Esophagus squamous epithelium (tissue), 5 donors: ENCODE data around the gene ST3GAL5. TPM values are rescaled to one million over a fixed set of nuclear protein-coding genes. Genes with fewer than 3 reads are reported as not detected.
"Not testable (repeated sequence)": the region's sequence is repeated elsewhere in the genome, so short reads cannot be mapped to it uniquely, and the experiment has no call there.

Source experiments
- DNase-seq: peaks from one replicate; lab custom pipeline; 2025; lab: John Stamatoyannopoulos, UW
- H3K27ac ChIP-seq, 4 donors: fragments of 200-600 bp; sonication (generic); one replicate each; pipeline ENCODE4 v1.5.1; 2016 to 2019; ENCODE audit warnings: mild to moderate bottlenecking in 1 of 4
- H3K27me3 ChIP-seq, 4 donors: fragments of 200-600 bp; sonication (generic); 1 replicate in 3 of 4; 2 replicates in 1 of 4; pipeline versions ENCODE4 v1.5.1 to v1.6.0; 2017 to 2021; ENCODE audit warnings: antibody characterized with exemption in 1 of 4
- H3K36me3 ChIP-seq, 3 donors: fragments of 200-600 bp; sonication (generic); one replicate each; pipeline ENCODE4 v1.5.1; 2016 to 2019
- H3K4me1 ChIP-seq, 3 donors: fragments of 200-600 bp; sonication (generic); one replicate each; pipeline ENCODE4 v1.5.1; 2017 to 2019
- H3K4me3 ChIP-seq, 4 donors: fragments of 200-600 bp; sonication (generic); 1 replicate in 3 of 4; 2 replicates in 1 of 4; pipeline ENCODE4 v1.5.1; 2016 to 2019; ENCODE audit warnings: mild to moderate bottlenecking in 2 of 4, moderate library complexity in 1 of 4
- H3K9me3 ChIP-seq, 3 donors: fragments of 200-600 bp; sonication (generic); one replicate each; pipeline ENCODE4 v1.5.1; 2016 to 2019
- CTCF ChIP-seq, 6 experiments: fragments of 450-650 bp in 4 of 6; fragments of 200-600 bp in 2 of 6; sonication (generic) in 2 of 6; IDR thresholded peaks; one replicate each; pipeline ENCODE4 v1.5.1; 2016 to 2019; ENCODE audit warnings: antibody characterized with exemption in 6 of 6, mild to moderate bottlenecking in 4 of 6, moderate library complexity in 4 of 6
- POLR2A ChIP-seq, 4 donors: fragments of 450-650 bp; IDR thresholded peaks; one replicate each; pipeline ENCODE4 v1.6.1; 2017; ENCODE audit warnings: antibody characterized with exemption in 4 of 4, mild to moderate bottlenecking in 4 of 4, moderate library complexity in 3 of 4
- WGBS, 2 donors: methylation state at CpG; one replicate each; pipeline ENCODE4 v1.1.5; 2018; 5-methylcytosine and 5-hydroxymethylcytosine counted together
- intact Hi-C: fragments of 100-400 bp; cut with DNase I; formaldehyde crosslinking; loops from one replicate; pipeline ENCODE4 v1.15.0; 2022
- total RNA-seq, 4 donors: library from RNA; depleted of rRNA; stranded (reverse); fragments of >200 nt; gene quantifications; one replicate each; pipeline ENCODE4 v1.1.0, GENCODE V29; 2016
- donor health status: DM: yes; HTN: yes; CAD: no.

The ST3GAL5 gene
- total RNA-seq, 4 donors from 2014 or later, result 1.3 to 13.5 (median 5.2) TPM

DNA sequence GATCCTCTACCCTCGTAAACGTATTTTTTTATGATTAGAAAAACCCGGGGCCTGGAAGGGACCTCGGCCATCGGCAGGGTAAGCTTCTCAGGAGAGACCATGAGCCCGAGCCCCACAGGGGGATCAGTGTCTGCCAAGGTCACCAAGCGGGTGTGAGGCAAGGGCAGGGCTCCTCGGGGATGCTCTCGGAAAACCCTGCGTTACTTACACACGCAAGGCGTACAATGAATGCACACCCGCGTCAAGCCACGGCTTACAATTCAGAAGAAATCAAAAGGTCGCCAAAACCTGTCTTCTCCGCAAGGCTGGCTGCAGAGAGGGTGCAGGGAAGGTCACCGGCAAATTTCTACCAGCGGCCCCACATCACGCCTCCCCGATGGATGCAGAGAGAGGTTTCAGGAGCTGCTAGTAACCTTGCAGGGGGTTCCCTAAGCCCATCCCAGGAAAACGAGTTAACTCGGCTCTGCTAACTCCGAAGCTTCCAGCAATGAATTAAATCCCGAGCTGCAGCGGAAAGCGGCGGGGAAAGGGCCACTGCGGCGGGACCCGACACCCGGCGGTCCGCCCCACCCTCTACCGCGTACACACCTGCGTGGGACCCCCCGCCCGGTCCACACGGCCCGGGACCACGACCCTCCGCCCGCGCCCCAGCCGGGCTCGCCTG, 638 bp downstream of the ST3GAL5 start:
- intact Hi-C loops, result loop anchor here (10.0 kb wide), 2 partner anchors 63 to 187 kb away; no protein-coding TSS in a partner anchor
- 0% methylated on average over 2 to 37 of the region's 47 CpGs for WGBS, 2 donors
- H3K9me3 ChIP-seq, result no peaks in the 10 kb centered on the region
- H3K4me1 ChIP-seq, result peaks cover 19 to 76% (median 33%) of the 10 kb centered on the region in 3 donors
- no peaks in the 10 kb centered on the region for H3K36me3 ChIP-seq
- peaks cover 0 to 15% (median 0%) of the 10 kb centered on the region in 4 donors for H3K27me3 ChIP-seq
- TF ChIP-seq POLR2A (IDR thresholded peaks at IDR 0.05) (no peak), CTCF (IDR thresholded peaks at IDR 0.05) (no peak)
- DNase-seq, result no peak
- peak overlapping the region; percentile 77 to 93 (median 86) for H3K27ac ChIP-seq
- H3K4me3 ChIP-seq, result peak overlapping the region; percentile 51 to 89 (median 71)

GRCh38 chr2:85887566-85888019, 1.2 kb downstream of the ST3GAL5 start:
- DNase-seq, result peak; percentile 27
- Histone ChIP-seq H3K36me3 (no peaks in the 10 kb centered on the region), H3K27ac (peak overlapping the region; percentile 77 to 93 (median 86)), H3K27me3 (peaks cover 0 to 15% (median 0%) of the 10 kb centered on the region in 4 donors), H3K4me1 (peaks cover 19 to 72% (median 33%) of the 10 kb centered on the region in 3 donors), H3K9me3 (no peaks in the 10 kb centered on the region), H3K4me3 (peak overlapping the region; percentile 51 to 89 (median 71))
- TF ChIP-seq POLR2A (IDR thresholded peaks at IDR 0.05), result no peak
- TF ChIP-seq CTCF (IDR thresholded peaks at IDR 0.05), result peak in 3 of 6 experiments; percentile 18 to 40 (median 33)
- 0 to 13% methylated on average over 3 to 10 of the region's 10 CpGs for WGBS, 2 donors
- intact Hi-C loops, result loop anchor here (10.0 kb wide), 2 partner anchors 63 to 187 kb away; no protein-coding TSS in a partner anchor

DNA sequence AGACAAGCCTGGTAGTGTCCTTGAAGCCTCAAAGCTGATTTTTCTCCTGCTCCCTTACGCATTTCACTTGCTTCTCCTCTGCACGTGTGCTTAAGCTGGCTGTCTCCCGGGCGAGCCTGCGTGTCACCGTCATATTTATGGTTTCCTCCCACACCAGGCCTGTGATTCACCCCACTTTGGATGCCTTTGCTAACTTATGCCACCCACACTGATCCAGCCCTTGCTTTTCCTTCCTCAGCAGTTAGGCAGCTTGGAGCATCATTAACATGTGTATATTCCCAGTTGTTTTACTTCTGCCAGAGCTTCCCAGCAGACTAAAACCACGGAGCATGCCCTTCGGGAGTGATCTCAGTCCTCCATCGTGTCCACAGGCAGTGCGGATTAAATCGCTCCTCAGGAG, 2.2 kb downstream of the ST3GAL5 start:
- TF ChIP-seq POLR2A (IDR thresholded peaks at IDR 0.05) (no peak), CTCF (IDR thresholded peaks at IDR 0.05) (no peak)
- H3K4me1 ChIP-seq, result peaks cover 19 to 69% (median 33%) of the 10 kb centered on the region in 3 donors
- H3K9me3 ChIP-seq, result peaks cover 0 to 4% (median 0%) of the 10 kb centered on the region in 3 donors
- H3K27me3 ChIP-seq, result peaks cover 0 to 15% (median 0%) of the 10 kb centered on the region in 4 donors
- H3K27ac ChIP-seq, result peak overlapping the region in 3 of 4 donors; percentile 82 to 93 (median 91)
- no peak for DNase-seq
- H3K36me3 ChIP-seq, result peaks cover 0 to 5% (median 0%) of the 10 kb centered on the region in 3 donors
- peak overlapping the region in 3 of 4 donors; percentile 1 to 89 (median 84) for H3K4me3 ChIP-seq
- intact Hi-C loops, result loop anchor here (10.0 kb wide), 2 partner anchors 62 to 188 kb away; no protein-coding TSS in a partner anchor
- WGBS, 2 donors, result 12% methylated on average over 7 to 10 of the region's 11 CpGs

GRCh38 chr2:85886141-85886540, 2.6 kb downstream of the ST3GAL5 start:
- Histone ChIP-seq H3K36me3 (peaks cover 0 to 5% (median 0%) of the 10 kb centered on the region in 3 donors), H3K4me3 (no peak overlapping the region), H3K27me3 (peaks cover 0 to 15% (median 0%) of the 10 kb centered on the region in 4 donors), H3K9me3 (peaks cover 0 to 6% (median 0%) of the 10 kb centered on the region in 3 donors), H3K27ac (peak overlapping the region in 2 of 4 donors; percentile 91 to 93), H3K4me1 (peaks cover 19 to 65% (median 33%) of the 10 kb centered on the region in 3 donors)
- intact Hi-C loops, result loop anchor here (10.0 kb wide), 2 partner anchors 61 to 189 kb away; no protein-coding TSS in a partner anchor
- DNase-seq, result no peak
- 74 to 77% methylated on average over 8 of the region's 8 CpGs for WGBS, 2 donors
- TF ChIP-seq CTCF (IDR thresholded peaks at IDR 0.05) (no peak), POLR2A (IDR thresholded peaks at IDR 0.05) (no peak)

DNA sequence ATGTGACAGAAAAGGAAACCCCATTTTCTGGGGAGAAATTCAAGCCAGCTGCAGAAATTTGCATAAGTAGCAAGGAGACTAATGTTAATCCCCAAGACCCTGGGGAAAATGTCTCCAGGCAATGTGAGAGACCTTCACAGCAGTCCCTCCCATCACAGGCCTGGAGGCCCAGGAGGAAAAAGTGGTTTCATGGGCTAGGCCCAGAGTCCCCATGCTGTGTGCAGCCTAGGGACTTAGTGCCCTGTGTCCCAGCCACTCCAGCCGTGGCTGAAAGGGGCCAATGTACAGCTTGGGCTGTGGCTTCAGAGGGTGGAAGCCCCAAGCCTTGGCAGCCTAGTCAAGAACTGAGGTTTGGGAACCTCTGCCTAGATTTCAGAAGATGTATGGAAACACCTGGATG, 7.0 kb downstream of the ST3GAL5 start:
- not testable (repeated sequence) for H3K4me3 ChIP-seq, H3K27ac ChIP-seq, H3K36me3 ChIP-seq, DNase-seq, H3K27me3 ChIP-seq, H3K9me3 ChIP-seq
- H3K4me1 ChIP-seq, result peaks cover 0 to 24% (median 7%) of the 10 kb centered on the region in 3 donors
- intact Hi-C loops, result loop anchor here (10.0 kb wide), 2 partner anchors 57 to 193 kb away; no protein-coding TSS in a partner anchor
- WGBS, 2 donors, result no CpG with 5 or more reads among the region's 1 CpG

- intact Hi-C loops, result loop anchor here (10.0 kb wide), 2 partner anchors 56 to 194 kb away; no protein-coding TSS in a partner anchor
- peaks cover 0 to 14% (median 0%) of the 10 kb centered on the region in 3 donors for H3K4me1 ChIP-seq
- WGBS, 2 donors, result 58 to 88% methylated on average over 4 of the region's 4 CpGs
- not testable (repeated sequence) for DNase-seq, H3K4me3 ChIP-seq, H3K36me3 ChIP-seq, H3K27ac ChIP-seq, H3K27me3 ChIP-seq, H3K9me3 ChIP-seq
These were observed 8.0 kb downstream of the ST3GAL5 start for GRCh38 chr2:85880716-85881328.
